Measurements from ENCODE around the gene GPR75. TPM values are rescaled to one million over a fixed set of nuclear protein-coding genes. Genes with fewer than 3 reads are reported as not detected.

The GPR75 gene
- total RNA-seq, result 0.75 TPM
- polyA plus RNA-seq (ENCODE audit: insufficient read depth in 1 of 8, insufficient read length in 8 of 8, low replicate concordance in 1 of 8), result 1 to 10 TPM in 6 of 8 donors, under 1 TPM in 2; 0.77 to 2.8 (median 1.3) TPM
- long read RNA-seq, donor 1, result 0 reads
- long read RNA-seq, donor 2, result 0 reads
- long read RNA-seq, donor 3, result 0 reads
- long read RNA-seq, donor 4, result 0 reads
- long read RNA-seq, donor 5, result 0 reads
- long read RNA-seq, donor 6, result 0 reads
- long read RNA-seq, donor 7, partial matches to known transcripts, result 0 of 1 reads
- long read RNA-seq, donor 7, other reads (novel, unspliced or antisense), result 0 of 1 reads
- long read RNA-seq, donor 8, result 0 reads
- long read RNA-seq, donor 9, result 0 reads
- long read RNA-seq, donor 10, result 0 reads
- long read RNA-seq, donor 11, result 0 reads

DNA sequence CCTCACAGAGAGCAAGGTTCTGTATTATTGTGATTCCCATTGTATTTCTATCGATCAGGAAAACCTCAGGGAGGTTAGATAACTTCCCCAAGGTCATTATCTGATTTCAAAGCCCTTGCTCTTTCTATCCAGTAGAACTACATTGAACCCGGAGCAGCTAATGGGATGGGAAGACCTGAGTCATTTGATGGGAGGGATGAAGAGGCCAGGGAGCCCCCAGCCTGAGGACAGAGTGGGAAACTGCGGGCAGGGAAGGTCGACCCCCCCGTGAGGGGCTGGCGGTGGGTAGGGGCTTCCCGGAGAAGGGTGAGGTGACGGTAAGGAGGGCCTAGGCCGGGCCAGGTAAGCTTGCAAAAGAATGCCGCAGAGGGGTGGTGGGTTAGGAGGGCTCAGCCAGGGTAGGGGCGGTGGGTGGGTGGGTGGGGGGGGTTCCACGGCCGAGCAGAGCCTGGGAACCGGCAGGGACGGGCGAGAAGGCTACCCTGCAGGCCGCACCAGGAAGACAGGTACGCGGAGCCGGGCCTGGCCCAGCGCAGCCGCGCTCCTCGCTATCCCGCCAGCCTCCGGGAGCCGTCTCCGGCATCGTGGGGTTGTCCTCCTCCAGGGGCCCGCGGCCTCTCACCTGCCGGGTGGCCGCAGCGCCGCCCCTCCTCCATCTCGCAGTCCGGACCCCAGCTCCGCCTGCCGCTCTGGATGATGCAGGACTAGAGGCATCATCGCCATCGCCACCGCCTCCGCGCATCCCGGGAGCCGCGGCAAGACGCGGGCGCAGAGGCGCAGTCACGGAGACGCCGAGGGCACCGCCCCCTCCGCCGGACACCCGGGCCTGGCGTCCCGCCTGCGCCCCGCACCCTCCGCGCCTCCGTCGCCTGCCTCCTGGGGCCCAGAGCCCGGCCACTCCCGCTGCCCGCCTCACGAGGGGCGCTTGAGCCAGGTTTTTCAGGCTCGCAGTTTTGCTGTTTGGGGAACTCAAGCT is at the start of gene GPR75:
Gene GPR75, minus strand, starts transcription at position 762 of the 976 bp plus-strand sequence. CDS start 5,211 bp downstream, outside the sequence.
- peak within 1 kb of the TSS; percentile 28 for H3K4me3 ChIP-seq (ENCODE audit: low read length)
- H3K4me1 ChIP-seq (ENCODE audit: control insufficient read depth, insufficient read depth, low read length), result peaks cover 3% of the 10 kb centered on the region
- peaks cover 6% of the 10 kb centered on the region for H3K36me3 ChIP-seq (ENCODE audit: control insufficient read depth, insufficient read depth, low read length)
- peak; percentile 22 for DNase-seq
- no peaks in the 10 kb centered on the region for H3K27me3 ChIP-seq (ENCODE audit: control insufficient read depth, insufficient read depth, low read length)
- no peaks in the 10 kb centered on the region for H3K9me3 ChIP-seq (replicated peaks; ENCODE audit: control insufficient read depth, low read depth, low read length)
- H3K27ac ChIP-seq (ENCODE audit: low read length), result no peak within 1 kb of the TSS
- WGBS (ENCODE audit: insufficient coverage), result 19% methylated on average over 57 of the region's 72 CpGs

DNA sequence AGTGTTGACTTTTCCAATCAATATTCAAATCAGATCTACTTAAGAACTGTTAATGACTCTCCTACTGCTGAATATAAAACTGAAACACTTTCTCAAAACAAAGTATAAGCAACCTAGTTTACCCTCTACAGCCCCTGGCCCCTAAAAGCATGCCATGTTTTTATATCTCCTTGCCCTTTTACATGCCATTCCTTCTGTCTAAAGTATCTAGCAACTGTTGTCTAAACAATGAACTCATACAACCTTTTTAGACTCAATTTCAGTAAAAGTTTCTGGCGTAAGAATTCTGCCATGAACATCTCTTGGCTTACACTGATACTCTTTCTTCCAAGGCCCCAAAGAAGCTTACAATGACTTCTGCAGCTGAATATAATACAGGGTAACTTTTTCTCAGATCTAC is 47.8 kb upstream of the GPR75 start:
- no CpG with 5 or more reads among the region's 1 CpG for WGBS (ENCODE audit: insufficient coverage)
- peak; percentile 43 for DNase-seq
- Histone ChIP-seq H3K36me3 (ENCODE audit: control insufficient read depth, insufficient read depth, low read length) (peaks cover 21% of the 10 kb centered on the region), H3K4me1 (ENCODE audit: control insufficient read depth, insufficient read depth, low read length) (no peaks in the 10 kb centered on the region), H3K9me3 (replicated peaks; ENCODE audit: control insufficient read depth, low read depth, low read length) (no peaks in the 10 kb centered on the region), H3K4me3 (ENCODE audit: low read length) (no peak overlapping the region), H3K27ac (ENCODE audit: low read length) (no peak overlapping the region), H3K27me3 (ENCODE audit: control insufficient read depth, insufficient read depth, low read length) (no peaks in the 10 kb centered on the region)

DNA sequence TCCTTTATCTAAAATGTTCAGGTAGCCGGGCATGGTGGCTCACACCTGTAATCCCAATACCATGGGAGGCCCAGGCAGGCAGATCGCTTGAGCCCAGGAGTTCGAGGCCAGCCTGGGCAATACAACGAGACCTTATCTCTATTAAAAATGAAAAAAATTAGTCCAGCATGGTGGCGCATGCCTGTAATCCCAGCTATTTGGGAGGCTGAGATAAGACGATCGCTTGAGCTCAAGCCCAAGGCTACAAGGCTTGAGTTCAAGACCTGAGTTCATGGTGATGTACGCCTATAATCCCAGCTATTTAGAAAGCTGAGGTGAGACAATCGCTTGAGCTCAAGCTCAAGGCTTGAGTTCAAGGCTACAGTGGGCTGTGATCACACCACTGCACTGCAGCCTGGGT is 45.6 kb upstream of the GPR75 start:
- no peaks in the 10 kb centered on the region for H3K27me3 ChIP-seq (ENCODE audit: control insufficient read depth, insufficient read depth, low read length)

DNA sequence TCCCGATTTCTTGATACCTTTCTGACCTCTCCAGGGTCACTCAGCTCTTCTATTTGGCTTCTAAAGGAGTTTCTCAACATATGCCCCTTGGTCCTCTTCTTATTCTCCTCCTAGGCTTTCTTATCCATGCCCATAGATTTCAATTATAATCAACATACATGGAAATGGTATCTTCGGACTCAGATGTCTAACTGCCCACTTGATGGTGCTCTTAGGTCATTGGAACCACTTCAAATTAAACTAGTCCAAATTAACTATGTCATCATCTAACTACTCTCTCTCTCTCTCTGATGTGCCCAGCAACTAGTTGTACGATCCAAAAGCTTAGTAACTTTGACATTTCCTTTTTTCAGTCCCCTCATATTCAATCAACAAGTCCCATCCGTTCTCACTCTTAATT is 43.2 kb upstream of the GPR75 start:
- H3K4me1 ChIP-seq (ENCODE audit: control insufficient read depth, insufficient read depth, low read length), result no peaks in the 10 kb centered on the region
- WGBS (ENCODE audit: insufficient coverage), result 90% methylated on average over 3 of the region's 4 CpGs
- H3K36me3 ChIP-seq (ENCODE audit: control insufficient read depth, insufficient read depth, low read length), result peaks cover 35% of the 10 kb centered on the region
- H3K4me3 ChIP-seq (ENCODE audit: low read length), result no peak overlapping the region
- H3K27me3 ChIP-seq (ENCODE audit: control insufficient read depth, insufficient read depth, low read length), result no peaks in the 10 kb centered on the region
- no peak for DNase-seq
- H3K9me3 ChIP-seq (replicated peaks; ENCODE audit: control insufficient read depth, low read depth, low read length), result no peaks in the 10 kb centered on the region
- no peak overlapping the region for H3K27ac ChIP-seq (ENCODE audit: low read length)

More for the DNA sequence above, 45.6 kb upstream of the GPR75 start:
- no peak for DNase-seq
- H3K36me3 ChIP-seq (ENCODE audit: control insufficient read depth, insufficient read depth, low read length), result peaks cover 23% of the 10 kb centered on the region
- H3K4me1 ChIP-seq (ENCODE audit: control insufficient read depth, insufficient read depth, low read length), result no peaks in the 10 kb centered on the region
- H3K4me3 ChIP-seq (ENCODE audit: low read length), result no peak overlapping the region
- WGBS (ENCODE audit: insufficient coverage), result 98% methylated on average over 6 of the region's 9 CpGs
- H3K9me3 ChIP-seq (replicated peaks; ENCODE audit: control insufficient read depth, low read depth, low read length), result no peaks in the 10 kb centered on the region
- no peak overlapping the region for H3K27ac ChIP-seq (ENCODE audit: low read length)

DNA sequence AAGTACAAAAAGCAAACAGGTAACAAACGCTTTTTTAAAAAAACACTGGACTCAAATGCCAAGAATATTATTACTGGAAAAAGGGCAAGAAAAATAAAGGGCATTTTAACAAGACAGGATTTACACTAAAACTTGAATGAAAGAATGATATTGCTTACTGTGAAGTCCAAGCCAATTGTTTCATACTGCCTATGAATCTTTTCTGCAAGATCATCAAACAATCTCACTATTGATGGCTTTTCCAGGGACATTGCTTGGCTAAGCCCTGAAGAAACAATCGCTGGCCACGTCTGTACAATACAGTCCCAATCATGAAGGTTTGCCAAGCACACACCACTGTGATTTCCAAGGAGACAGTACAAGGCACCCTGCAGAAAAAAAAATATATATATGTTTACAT is 41.4 kb upstream of the GPR75 start:
- no CpG with 5 or more reads among the region's 3 CpGs for WGBS (ENCODE audit: insufficient coverage)
- DNase-seq, result peak; percentile 46
- Histone ChIP-seq H3K27ac (ENCODE audit: low read length) (no peak overlapping the region), H3K27me3 (ENCODE audit: control insufficient read depth, insufficient read depth, low read length) (no peaks in the 10 kb centered on the region), H3K4me3 (ENCODE audit: low read length) (no peak overlapping the region), H3K4me1 (ENCODE audit: control insufficient read depth, insufficient read depth, low read length) (no peaks in the 10 kb centered on the region), H3K9me3 (replicated peaks; ENCODE audit: control insufficient read depth, low read depth, low read length) (no peaks in the 10 kb centered on the region), H3K36me3 (ENCODE audit: control insufficient read depth, insufficient read depth, low read length) (peaks cover 30% of the 10 kb centered on the region)

DNA sequence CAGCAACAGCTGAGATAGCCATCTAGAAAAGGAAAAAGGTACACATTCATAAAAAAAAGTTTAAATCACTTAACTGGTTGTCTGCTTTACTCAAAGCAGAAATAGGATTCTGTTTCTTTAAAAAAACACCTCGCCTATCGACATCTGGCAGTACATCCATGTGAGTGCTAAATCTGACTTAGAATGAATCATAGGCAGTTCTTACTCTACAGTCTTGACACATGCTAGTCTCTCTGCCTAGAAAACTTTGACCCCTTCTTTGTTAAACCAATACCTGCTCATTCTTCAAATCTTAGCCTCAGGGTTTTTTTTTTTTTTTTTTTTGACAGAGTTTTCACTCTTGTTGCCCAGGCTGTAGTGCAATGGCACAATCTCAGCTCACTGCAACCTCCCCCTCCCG is 37.1 kb upstream of the GPR75 start:
- Histone ChIP-seq H3K27ac (ENCODE audit: low read length) (no peak overlapping the region), H3K4me1 (ENCODE audit: control insufficient read depth, insufficient read depth, low read length) (no peaks in the 10 kb centered on the region), H3K36me3 (ENCODE audit: control insufficient read depth, insufficient read depth, low read length) (peaks cover 33% of the 10 kb centered on the region), H3K27me3 (ENCODE audit: control insufficient read depth, insufficient read depth, low read length) (no peaks in the 10 kb centered on the region), H3K4me3 (ENCODE audit: low read length) (no peak overlapping the region), H3K9me3 (replicated peaks; ENCODE audit: control insufficient read depth, low read depth, low read length) (no peaks in the 10 kb centered on the region)
- WGBS (ENCODE audit: insufficient coverage), result 100% methylated on average over 1 of the region's 3 CpGs
- DNase-seq, result no peak

DNA sequence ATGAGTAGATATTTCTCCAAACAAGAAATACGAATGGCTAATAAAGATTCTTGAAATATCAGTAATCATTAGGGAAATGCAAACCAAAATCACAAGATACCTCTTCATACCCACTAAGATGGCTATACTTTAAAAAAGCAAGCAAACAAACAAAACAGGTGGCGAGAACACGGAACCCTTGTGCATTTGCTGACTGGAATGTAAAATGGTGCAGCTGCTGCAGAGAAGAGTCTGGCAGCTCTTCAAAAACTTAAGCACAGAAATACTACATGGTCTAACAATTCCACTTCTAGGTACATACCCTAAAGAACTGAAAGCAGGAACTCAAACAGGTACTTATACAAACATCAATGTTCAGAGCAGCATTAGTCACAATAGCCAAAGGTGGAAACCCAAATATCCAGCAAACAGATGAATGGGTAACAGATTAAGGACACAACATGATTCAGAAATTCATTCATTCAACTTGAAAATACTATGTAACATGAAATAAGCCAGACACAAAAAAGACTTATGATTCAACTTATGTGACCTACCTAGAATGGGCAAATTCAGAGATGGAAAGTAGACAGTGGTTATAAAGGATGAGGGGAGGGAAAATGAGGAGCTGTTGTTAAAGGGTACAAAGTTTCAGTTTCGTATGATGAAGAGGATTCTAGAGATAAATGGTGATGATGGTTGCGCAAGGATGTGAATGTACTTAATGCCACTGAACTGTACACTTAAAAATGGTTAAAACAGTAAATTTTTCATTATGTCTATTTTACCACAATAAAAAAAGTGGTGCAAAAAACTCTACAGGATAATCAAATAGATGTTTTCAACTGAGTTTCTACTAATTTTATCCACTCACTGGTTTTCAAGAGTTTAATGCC is 26.9 kb upstream of the GPR75 start:
- H3K4me3 ChIP-seq (ENCODE audit: low read length), result no peak overlapping the region
- WGBS (ENCODE audit: insufficient coverage), result no CpG with 5 or more reads among the region's 5 CpGs
- peak; percentile 39 for DNase-seq
- H3K4me1 ChIP-seq (ENCODE audit: control insufficient read depth, insufficient read depth, low read length), result no peaks in the 10 kb centered on the region
- H3K9me3 ChIP-seq (replicated peaks; ENCODE audit: control insufficient read depth, low read depth, low read length), result no peaks in the 10 kb centered on the region
- no peaks in the 10 kb centered on the region for H3K27me3 ChIP-seq (ENCODE audit: control insufficient read depth, insufficient read depth, low read length)
- H3K36me3 ChIP-seq (ENCODE audit: control insufficient read depth, insufficient read depth, low read length), result peaks cover 41% of the 10 kb centered on the region
- no peak overlapping the region for H3K27ac ChIP-seq (ENCODE audit: low read length)

DNA sequence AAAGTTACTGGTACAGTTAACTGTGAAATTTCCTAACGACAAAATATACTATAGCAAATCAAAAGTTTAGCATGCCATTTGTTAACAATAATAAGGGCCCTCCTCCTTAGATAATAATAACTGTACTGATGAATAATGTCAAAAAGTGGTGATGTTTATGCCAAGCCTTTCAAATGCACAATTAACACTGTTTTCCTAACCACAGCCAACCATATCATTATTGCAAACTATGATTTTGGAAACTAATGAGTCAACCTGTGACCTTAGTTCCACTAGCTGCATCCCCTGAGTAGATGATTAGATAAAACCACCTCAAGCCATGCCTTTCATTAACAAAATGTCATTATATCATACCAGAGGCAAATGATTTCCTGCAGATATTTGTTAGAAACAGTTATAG is 25.1 kb upstream of the GPR75 start:
- Histone ChIP-seq H3K36me3 (ENCODE audit: control insufficient read depth, insufficient read depth, low read length) (peaks cover 30% of the 10 kb centered on the region), H3K9me3 (replicated peaks; ENCODE audit: control insufficient read depth, low read depth, low read length) (no peaks in the 10 kb centered on the region), H3K27ac (ENCODE audit: low read length) (no peak overlapping the region), H3K4me3 (ENCODE audit: low read length) (no peak overlapping the region), H3K4me1 (ENCODE audit: control insufficient read depth, insufficient read depth, low read length) (no peaks in the 10 kb centered on the region), H3K27me3 (ENCODE audit: control insufficient read depth, insufficient read depth, low read length) (no peaks in the 10 kb centered on the region)
- DNase-seq, result no peak
- WGBS (ENCODE audit: insufficient coverage), result no CpG with 5 or more reads among the region's 1 CpG

DNA sequence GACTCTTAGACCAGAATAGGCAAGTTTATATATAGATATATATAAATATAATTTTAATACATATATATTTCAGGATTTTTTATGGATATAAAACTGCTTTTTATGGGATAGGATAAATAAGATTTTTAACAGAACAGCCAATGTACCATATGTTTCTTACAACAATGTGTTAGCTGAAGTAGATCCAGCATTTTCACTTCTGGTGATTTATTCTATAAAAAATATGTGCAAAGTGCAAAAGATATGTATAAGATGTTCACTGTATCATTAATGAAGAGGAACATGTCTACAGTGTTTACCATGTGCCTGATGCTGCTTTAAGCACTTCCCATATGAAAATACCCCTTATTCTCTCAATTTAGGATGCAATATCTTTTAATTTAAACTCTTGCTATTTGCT is 22.2 kb upstream of the GPR75 start:
- H3K27me3 ChIP-seq (ENCODE audit: control insufficient read depth, insufficient read depth, low read length), result no peaks in the 10 kb centered on the region
- H3K36me3 ChIP-seq (ENCODE audit: control insufficient read depth, insufficient read depth, low read length), result peaks cover 24% of the 10 kb centered on the region
- no peak overlapping the region for H3K4me3 ChIP-seq (ENCODE audit: low read length)
- no peaks in the 10 kb centered on the region for H3K4me1 ChIP-seq (ENCODE audit: control insufficient read depth, insufficient read depth, low read length)
- DNase-seq, result no peak
- no peak overlapping the region for H3K27ac ChIP-seq (ENCODE audit: low read length)
- H3K9me3 ChIP-seq (replicated peaks; ENCODE audit: control insufficient read depth, low read depth, low read length), result no peaks in the 10 kb centered on the region
